DND-41 (cell line): ENCODE results near the gene ACSM4.

Experiments used
- CTCF ChIP-seq: IDR thresholded peaks from 2 replicates; pipeline ENCODE4 v1.5.1; 2012; ENCODE audit warnings: borderline replicate concordance, low read length, moderate library complexity, mild to moderate bottlenecking; ENCODE audit not compliant: poor library complexity, severe bottlenecking; ENCODE audit errors: extremely low read depth
- EZH2 ChIP-seq: IDR thresholded peaks from 3 replicates; pipeline ENCODE4 v1.6.1; 2012; ENCODE audit warnings: borderline replicate concordance, low read depth, mild to moderate bottlenecking, moderate library complexity, low read length, inconsistent platforms; ENCODE audit not compliant: severe bottlenecking

- TF ChIP-seq EZH2 (no peak), CTCF (no peak)
Observed at GRCh38 chr12:7327918-7328317, 24.0 kb downstream of the ACSM4 start.
